Medulla oblongata (tissue), 1 donor: Measurements from ENCODE around the gene XRCC4.

ENCODE experiments used
- DNase-seq: peaks from one replicate; pipeline ENCODE4 v3.0.0-alpha.2; 2015; ENCODE audit errors: extremely low spot score

The XRCC4 gene

DNA sequence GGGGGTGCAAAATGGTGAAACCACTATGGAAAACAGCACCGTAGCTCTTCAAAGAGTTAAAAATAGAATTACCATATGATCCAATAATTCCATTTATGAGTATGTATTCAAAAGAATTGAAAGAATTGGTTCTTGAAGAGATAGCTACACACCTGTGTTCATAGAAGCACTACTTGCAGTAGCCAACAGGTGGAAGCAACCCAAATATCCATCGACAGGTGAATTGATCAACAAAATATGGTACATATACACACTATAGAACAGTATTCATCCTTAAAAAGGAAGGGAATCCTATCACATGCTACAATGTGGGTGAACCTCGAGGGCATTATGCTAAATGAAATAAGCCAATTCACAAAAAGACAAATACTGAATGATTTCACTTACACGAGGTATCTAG is 308.5 kb downstream of the XRCC4 start:
- no peak for DNase-seq

DNA sequence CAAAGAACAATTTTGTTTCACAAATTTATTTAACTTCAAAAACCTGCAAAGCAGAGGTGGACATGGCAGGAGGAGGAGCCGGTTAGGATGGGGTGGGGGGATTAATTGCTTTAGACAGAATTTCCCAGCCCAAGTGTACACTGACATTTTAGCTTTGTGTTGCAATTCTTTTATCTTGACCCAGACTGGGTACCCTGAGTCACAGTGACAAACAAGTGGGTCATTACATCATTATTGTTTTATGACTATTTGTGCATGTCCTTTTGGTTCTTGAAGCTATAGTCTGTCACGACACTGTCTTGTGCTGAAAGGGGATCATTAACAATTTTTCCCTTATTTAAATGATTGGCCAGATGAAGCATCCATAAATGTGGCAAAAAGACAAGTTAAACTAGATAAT is 309.7 kb downstream of the XRCC4 start:
- DNase-seq = no peak

DNA sequence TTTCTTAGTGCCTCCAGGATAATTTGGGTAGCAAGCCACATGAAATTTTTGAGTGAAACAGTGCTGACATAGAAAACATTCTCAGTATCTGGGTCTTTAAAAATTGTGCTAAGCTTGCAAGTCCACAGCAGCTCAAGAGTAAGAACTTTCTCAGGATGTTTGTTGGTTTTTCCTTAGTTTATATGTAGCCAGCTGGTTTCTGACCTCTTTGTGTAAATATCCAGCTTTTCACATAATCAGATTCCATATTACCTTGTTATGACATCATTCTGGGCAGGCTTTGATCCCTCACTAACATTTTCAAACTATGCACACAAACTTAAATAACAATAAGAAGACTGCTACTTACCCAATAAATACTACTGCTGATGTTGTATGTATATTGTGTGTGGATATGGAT is 311.3 kb downstream of the XRCC4 start:
- DNase-seq = no peak

DNA sequence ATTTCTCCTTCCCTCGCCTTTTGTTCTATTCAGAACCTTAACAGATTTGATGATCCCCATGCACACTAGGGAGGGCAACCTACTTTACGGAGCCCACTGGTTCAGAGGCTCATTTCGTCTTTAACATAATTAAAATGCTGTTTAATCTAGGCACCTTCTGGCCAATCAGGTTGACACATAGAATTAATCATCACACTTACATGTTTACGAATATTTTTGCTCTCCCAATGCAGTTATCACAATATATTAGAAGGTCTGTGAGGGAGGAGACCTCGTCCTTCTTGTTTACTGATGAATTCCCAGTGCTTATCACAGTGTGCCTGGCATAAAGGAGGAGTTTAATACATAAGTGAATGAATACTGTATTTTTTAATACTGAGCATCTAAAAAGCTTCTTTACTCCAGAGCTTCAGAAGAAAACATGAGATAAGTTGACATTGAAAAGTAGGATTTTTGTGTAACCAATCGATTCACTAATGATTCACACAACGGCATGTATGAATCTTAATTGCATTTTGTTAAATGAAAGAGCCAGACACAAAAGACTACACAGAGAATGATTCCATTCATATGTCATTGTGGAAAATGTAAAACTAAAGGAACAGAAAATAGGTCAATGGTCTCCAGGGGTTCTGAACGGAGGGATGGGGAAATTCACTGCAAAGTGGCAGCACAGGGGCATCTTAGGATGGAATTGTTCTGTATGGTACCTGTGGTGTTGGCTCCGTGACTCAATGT is 315.6 kb downstream of the XRCC4 start:
- DNase-seq = no peak

DNA sequence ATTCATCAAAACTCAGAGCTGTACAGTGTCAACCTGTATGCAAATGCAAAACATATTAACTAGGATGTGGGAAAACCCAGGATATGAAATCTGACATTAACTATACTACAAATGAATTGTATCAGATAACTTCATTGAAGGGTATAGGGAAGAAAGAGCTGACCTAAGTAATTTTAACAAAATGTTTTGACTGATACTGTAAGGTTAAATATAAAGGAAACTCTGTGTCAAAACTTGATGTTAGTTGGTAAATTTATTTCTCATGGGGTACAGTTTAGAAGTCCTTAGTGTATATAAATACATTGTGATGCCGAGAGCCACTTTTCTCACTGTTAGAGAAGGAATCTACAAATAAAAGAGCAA is 316.1 kb downstream of the XRCC4 start:
- no peak for DNase-seq

DNA sequence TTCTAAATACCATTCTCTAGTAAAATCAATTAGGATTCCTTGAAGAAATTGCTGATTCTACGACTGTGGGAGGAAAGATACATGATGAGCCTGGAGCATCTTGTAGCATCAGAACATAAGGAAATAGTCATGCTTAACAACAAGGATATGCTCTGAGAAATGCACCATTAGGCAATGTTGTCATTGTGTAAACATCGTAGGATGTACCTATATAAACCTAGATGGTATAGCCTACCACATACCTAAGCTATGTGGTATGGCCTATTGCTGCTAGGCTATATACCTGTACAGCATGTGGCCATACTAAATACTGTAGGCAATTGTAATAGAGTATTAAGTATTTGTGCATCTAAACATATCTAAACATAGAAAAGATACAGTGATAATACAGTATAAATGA is 316.8 kb downstream of the XRCC4 start:
- DNase-seq = no peak

DNA sequence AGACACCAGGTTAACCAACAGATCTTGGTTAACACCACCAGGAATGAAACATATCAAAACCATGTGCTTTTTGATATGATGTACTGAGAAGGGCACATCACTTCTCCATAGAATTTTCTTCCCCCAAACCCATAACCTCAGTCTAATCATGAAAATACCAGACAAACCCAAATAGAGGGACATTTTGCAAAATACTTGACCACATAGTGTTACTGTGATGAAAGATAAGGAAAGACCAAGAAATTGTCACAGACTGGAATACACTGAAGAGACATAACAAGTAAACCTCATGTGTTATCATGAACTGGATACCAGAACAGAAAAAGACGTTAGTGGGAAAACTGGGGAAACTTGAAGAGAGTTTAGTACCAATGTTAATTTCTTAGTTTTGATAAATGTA is 319.3 kb downstream of the XRCC4 start:
- DNase-seq = no peak

DNA sequence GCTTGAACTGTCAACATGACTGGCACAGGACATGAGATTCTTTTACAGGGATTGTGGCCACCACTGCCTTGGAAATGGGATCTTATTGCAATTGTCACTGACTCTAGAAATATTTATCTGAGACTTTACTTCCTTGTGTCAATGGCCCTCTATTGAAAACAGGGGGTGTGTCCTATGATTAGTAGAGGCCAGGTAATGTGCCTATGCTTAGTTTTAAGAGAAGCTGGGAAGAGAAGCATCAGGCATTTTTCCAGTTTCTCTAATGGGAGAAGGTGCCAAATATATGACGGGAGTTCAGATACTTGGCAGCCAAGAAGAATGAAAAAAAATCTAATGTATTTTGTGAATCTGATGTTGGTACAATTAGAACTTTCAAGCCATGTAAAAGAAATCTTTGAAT is 320.3 kb downstream of the XRCC4 start:
- no peak for DNase-seq

DNA sequence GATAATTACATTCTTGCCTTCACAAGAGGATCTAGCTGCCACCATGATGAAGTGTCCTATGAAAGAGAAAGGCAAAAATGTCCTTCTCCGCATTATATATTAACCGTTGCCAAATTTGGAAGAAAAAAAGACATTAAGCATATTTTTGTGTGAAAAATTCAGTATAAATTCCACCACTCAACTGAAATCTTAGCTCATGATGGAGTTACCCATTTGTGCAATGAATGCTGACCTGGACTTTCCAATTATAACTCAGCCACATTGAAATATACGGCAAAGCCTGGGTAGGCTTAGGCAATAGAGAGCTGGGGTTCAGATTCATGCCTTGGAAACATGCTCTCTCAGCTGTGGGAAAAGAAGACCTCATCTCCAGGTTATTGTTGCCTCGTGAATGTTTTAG is 322.9 kb downstream of the XRCC4 start:
- DNase-seq = no peak

DNA sequence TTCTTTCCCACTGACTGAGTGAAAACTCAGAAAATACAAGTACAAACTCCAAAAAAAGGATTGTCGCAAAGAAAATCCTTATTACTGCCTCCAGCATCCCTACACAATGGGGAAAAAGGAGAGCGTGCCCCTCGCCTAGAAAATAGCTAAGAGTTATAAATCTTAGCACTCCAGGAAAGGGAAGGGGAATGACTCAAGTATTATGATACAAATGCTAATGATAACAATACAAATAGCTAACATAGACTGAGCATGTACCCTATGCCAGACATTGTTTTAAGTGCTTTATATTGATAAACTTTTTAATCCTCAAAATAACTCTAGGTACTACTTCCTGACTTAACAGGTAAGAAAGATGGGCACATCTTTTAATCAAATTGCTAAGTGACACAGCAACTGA is 323.4 kb downstream of the XRCC4 start:
- no peak for DNase-seq

DNA sequence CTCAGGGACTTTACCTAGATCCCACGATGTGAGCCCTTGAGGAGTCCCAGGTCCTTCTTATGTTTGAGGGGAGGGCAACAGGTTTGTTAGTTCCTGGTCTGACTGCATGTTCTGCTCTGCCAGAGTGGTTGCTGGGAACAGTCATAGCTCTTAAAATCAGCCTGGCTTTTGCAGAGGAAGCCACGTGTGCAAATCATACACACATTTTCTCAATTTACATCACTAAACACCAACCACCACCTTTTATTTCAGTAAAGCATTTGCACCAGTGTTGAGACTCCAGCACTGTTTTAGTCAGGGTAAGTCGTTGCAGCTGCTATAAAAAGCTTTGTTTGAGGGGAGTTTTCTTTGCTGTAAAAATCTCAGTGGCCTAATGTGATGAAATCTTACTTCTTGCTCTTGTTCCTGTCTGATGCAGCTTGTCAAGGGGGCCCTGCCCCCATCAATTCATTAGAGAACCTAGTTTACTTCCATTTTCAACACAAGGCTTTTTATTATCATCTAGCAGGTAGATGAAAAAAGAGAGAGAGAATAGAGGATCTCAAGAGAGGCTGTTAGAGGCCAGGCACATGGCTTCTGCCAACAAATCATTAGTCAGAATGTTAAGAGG is 323.9 kb downstream of the XRCC4 start:
- no peak for DNase-seq

DNA sequence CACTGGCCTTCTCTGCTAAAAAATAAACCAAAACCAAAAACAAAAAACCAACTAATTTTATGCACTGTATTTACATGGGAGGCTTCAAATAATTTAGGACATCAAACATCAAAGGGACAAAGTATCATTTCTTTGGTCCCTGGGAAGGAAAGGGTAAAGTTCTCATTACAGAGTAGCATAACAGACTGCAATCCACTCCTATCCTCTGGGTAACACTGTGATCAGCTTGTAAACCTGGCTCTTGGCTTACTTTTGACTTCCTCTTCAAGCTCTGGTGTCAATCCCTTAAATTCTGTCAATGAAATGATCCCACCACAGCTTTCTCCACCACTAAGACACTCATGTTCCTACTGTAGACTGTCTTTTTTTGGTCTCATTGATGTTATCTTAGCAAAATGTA is 324.4 kb downstream of the XRCC4 start:
- DNase-seq = no peak
